Activated CD8-positive, alpha-beta memory T cell treated with anti-CD3 and anti-CD28 coated beads, Interleukin-2, amount 10 ng/mL, durations not matched to agents 7 days and 5 days (primary cell): ENCODE measurements around the gene CSTB. TPM values are rescaled to one million over a fixed set of nuclear protein-coding genes. Genes with fewer than 3 reads are reported as not detected.

ENCODE experiments used
- ATAC-seq: fragments of 150-1000 bp; cut with Tn5 transposase; one replicate; pipeline ENCODE4 v1.10.0; 2021; ENCODE audit warnings: moderate library complexity
- CTCF ChIA-PET: fragments of 350-600 bp; sonication (Branson Sonifier 250); formaldehyde crosslinking; loops from one replicate; lab custom pipeline; 2021; ENCODE audit warnings: antibody characterized with exemption; lab: Charles Lee
- DNase-seq: peaks from one replicate; pipeline ENCODE4 v3.0.0-alpha.2; 2020
- H3K27ac Mint-ChIP-seq: one replicate; pipeline ENCODE4 v1.8.0; 2021; ENCODE audit warnings: mild to moderate bottlenecking, mixed read lengths
- H3K27me3 Mint-ChIP-seq: one replicate; pipeline ENCODE4 v1.8.0; 2021; ENCODE audit warnings: mixed read lengths
- H3K36me3 Mint-ChIP-seq: one replicate; pipeline ENCODE4 v1.8.0; 2021; ENCODE audit warnings: mild to moderate bottlenecking, mixed read lengths
- H3K4me1 Mint-ChIP-seq: one replicate; pipeline ENCODE4 v1.8.0; 2021; ENCODE audit warnings: mixed read lengths
- H3K4me3 Mint-ChIP-seq: one replicate; pipeline ENCODE4 v1.8.0; 2021; ENCODE audit warnings: mild to moderate bottlenecking, moderate library complexity, mixed read lengths
- H3K9me3 Mint-ChIP-seq: one replicate; pipeline ENCODE4 v1.8.0; 2022; ENCODE audit warnings: low read depth, mixed read lengths
- total RNA-seq, 2 experiments: library from RNA; stranded (reverse); gene quantifications; one replicate each; pipeline ENCODE4 v1.2.3, GENCODE V29; 2021

Gene CSTB
- total RNA-seq, 2 experiments from 2014 or later, result 44.2 to 47.4 TPM

DNA sequence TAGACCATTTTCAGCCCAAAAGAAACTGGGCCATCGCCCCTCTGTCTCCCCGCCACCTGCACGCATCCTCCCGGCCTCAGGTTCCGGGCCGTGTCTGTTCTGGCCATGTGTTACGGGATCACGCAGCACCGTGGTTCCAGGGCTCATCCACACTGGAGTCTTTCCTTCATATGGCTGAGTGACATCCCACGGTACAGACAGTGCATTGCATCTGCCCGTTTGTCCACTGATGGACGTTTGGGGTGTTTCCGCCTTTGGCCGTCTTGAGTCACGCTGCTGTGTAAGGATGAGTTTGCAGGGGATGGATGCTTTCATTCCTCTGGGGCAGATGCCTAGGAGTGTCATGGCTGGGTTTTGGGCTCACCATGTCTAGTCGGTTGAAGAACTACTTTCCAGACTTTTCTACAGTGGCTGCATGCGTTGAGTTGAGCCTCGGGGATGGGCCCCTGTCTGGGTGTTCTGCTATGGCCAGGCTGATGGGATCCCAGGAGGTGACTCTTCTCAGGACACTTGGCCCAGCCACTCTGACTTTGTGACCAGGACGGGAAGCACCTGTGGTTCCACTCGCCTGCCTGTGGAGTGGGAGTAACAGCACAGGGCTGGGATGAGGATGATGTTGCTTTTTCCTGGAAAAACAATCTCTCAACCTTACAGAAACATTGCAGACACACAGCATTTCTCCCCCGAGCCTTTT lies 30.1 kb upstream of the CSTB start:
- H3K4me1 Mint-ChIP-seq, result peaks cover 5% of the 10 kb centered on the region
- CTCF ChIA-PET, result no interaction called here
- no peaks in the 10 kb centered on the region for H3K27me3 Mint-ChIP-seq
- H3K4me3 Mint-ChIP-seq, result no peak overlapping the region
- ATAC-seq, result no peak
- H3K9me3 Mint-ChIP-seq, result no peaks in the 10 kb centered on the region
- DNase-seq, result no peak
- H3K36me3 Mint-ChIP-seq, result peaks cover 8% of the 10 kb centered on the region
- H3K27ac Mint-ChIP-seq, result no peak overlapping the region

DNA sequence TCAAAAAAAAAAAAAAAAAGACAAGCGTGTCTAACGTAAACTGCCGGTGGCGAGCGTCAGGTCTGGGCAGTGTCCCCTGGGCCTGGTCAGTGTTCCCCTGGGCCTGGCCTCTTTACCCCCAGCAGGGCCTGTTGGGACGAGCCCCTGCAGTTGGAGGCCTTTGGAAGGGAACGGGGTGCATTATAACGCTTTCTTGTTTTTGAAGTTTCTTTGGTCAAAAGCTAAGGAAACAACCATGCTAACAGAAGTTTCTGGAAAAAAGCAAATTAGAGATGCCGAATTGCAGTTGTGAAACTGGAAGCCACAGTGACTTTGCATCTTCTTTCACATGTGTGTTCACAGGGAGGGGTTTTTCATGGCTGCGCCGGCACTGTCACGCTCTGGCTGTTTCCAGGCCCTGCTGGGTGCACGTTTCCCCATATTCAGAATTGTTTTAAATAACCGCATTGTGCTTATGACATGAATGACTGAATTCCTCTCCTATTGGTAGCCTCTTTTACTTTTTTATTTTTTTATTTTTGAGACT lies 29.2 kb upstream of the CSTB start:
- H3K9me3 Mint-ChIP-seq, result no peaks in the 10 kb centered on the region
- H3K36me3 Mint-ChIP-seq, result peaks cover 8% of the 10 kb centered on the region
- no peak for ATAC-seq
- DNase-seq, result no peak
- no peaks in the 10 kb centered on the region for H3K27me3 Mint-ChIP-seq
- CTCF ChIA-PET, result no interaction called here
- H3K27ac Mint-ChIP-seq, result no peak overlapping the region
- no peak overlapping the region for H3K4me3 Mint-ChIP-seq
- no peaks in the 10 kb centered on the region for H3K4me1 Mint-ChIP-seq

DNA sequence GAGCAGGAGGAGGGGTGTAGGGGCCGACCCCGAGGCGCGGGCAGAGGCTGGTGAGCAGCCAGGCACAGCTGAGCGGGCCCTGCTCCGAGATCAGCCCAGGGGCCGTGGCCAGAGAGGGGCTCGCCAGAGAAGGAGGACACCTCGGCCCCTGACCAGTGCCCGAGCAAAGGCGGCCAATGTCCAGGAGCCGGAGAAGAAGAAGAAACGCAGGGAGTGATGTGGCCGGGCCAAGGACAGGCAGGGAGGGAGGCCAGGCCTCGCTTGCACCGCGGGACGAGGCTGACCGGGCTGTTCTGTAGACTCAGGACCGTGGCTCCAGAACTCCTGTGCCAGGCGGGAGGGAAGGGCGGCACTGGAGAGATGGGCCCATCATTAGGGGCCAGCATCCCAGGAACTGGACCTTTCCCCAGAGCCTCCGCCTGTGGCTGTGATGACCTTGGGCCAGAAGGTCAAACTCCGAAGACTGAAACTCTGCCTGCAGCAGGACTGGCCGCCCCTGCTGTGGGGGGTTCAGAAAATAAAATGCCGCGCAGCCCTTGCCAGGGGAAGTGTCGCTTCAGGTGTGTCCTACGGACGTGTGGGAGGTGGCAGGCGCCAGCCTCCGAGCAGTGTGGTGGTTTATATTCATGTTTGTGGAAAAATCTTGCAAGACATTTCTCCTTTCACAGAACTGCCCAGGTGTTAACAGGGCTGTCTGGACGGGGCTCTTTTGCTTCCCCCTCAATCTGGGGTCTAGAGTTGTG lies 27.6 kb upstream of the CSTB start:
- ATAC-seq, result no peak
- Mint-ChIP-seq H3K27ac (no peak overlapping the region), H3K4me3 (no peak overlapping the region), H3K27me3 (no peaks in the 10 kb centered on the region), H3K9me3 (no peaks in the 10 kb centered on the region), H3K4me1 (no peaks in the 10 kb centered on the region), H3K36me3 (peaks cover 12% of the 10 kb centered on the region)
- no peak for DNase-seq
- CTCF ChIA-PET, result no interaction called here

DNA sequence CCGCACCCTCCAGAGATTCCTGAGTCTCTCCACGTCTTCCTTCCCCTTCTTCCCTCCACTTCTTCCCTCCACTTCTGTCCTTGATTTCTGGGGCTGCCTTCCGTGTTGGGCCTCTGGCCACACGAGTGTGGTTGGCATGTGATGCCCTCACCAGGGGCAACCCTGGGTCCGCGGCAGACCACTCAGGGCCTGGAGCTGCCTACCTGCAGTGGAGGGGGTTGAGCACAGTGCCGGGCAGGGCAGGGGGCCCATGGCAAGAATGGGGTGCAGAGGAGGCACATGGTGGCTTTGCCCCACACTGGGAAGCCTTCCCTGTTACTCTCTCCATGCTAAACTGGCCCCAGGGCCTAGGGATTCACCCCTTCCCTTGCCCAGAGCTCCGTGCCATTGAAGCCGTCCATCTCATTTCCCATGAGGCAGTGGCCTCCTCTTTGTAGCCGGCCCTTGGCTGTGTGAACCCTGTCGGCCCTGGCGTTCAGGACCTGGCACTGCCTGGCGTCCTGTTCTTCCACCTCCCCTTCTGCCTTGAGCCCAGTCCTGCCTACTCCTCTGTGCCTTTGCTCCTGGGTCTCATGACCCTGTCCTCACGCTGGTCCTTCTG lies 26.7 kb upstream of the CSTB start:
- no peak for DNase-seq

DNA sequence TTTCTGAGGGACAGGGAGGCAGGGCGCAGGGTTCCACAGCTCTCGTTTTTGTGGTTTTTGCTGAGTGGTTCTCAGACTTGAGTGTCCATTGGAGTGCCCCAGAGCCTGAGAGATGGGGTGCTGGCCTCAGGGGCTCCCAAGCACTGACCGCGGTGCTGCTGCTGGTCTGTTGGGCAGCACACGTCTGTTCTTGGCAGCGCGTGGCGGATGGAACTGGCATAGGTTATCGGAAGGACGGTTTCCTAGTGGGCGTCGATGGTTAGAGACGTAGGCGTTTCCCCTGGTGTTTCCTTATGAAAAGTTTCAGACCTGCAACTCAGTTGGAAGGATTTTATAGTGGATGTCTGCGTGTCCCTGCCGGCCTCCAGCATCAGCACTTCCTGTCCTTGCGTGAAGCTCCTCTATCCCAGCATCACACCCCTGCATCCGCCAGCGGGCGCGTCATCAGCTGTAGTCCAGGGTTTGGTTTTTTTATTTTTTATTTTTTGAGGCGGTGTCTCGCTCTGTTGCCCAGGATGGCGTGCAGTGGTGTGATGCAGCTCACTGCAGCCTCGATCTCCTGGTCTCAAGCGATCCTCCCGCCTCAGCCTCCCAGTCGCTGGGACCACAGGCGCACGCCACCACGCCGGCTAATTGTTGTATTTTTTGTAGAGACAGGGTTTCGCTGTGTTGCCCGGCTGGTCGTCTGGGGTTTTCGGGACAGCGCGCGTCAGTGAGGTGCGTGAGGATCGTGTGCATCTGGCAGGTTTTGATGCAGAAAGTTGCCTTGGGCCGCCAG lies 25.1 kb upstream of the CSTB start:
- H3K4me1 Mint-ChIP-seq, result no peaks in the 10 kb centered on the region
- H3K27ac Mint-ChIP-seq, result no peak overlapping the region
- H3K9me3 Mint-ChIP-seq, result no peaks in the 10 kb centered on the region
- DNase-seq (no peak), ATAC-seq (no peak)
- H3K36me3 Mint-ChIP-seq, result peaks cover 19% of the 10 kb centered on the region
- no peak overlapping the region for H3K4me3 Mint-ChIP-seq
- H3K27me3 Mint-ChIP-seq, result no peaks in the 10 kb centered on the region
- CTCF ChIA-PET, result no interaction called here

More for the DNA sequence above, 26.7 kb upstream of the CSTB start:
- CTCF ChIA-PET, result no interaction called here
- Mint-ChIP-seq H3K36me3 (peaks cover 19% of the 10 kb centered on the region), H3K4me1 (no peaks in the 10 kb centered on the region), H3K4me3 (no peak overlapping the region), H3K9me3 (no peaks in the 10 kb centered on the region), H3K27me3 (no peaks in the 10 kb centered on the region), H3K27ac (no peak overlapping the region)
- ATAC-seq, result no peak

DNA sequence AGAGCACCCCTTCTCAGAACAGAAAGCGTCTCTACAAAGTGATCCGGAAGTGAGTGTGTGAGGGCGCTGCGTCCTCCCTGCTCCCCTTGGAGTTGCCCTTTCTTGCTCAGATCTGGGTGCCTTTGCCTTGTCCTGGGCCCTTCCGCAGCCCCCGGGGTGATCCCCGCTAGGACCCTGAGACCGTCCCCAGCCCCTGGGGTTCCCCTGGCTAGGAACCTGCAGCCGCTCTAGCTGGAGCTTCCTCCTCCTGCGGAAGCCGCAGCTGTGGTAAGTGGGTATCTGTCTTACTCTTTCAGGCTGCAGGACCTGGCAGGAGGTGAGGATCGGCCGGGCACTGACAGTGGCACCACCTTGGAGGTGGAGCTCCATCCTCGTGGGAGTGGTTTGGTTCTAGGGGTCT lies 24.5 kb upstream of the CSTB start:
- DNase-seq (no peak), ATAC-seq (no peak)
- Mint-ChIP-seq H3K36me3 (peaks cover 21% of the 10 kb centered on the region), H3K4me1 (no peaks in the 10 kb centered on the region), H3K27me3 (no peaks in the 10 kb centered on the region), H3K27ac (no peak overlapping the region), H3K9me3 (no peaks in the 10 kb centered on the region), H3K4me3 (no peak overlapping the region)
- CTCF ChIA-PET, result no interaction called here

DNA sequence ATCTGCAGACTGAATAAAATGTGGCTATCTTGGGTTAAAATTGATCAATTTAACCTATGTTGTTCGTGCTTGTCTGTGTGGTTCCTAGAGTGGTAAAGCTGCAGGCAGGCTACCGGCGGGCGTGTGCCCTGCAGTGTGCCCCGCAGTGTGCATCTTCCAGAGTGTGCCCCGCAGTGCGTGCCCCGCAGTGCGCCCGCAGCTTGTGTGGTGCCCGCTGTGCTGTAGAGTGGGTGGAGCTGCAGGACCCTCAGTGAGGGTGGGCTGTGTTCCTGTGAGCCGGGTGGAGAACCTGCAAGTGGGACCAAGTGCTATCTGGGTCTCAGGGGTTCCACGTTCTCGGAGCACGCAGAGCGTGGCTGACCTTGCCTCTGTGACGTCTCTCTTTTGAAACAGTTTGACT lies 24.0 kb upstream of the CSTB start:
- CTCF ChIA-PET, result no interaction called here
- Mint-ChIP-seq H3K9me3 (no peaks in the 10 kb centered on the region), H3K4me3 (no peak overlapping the region), H3K4me1 (no peaks in the 10 kb centered on the region), H3K27me3 (no peaks in the 10 kb centered on the region), H3K27ac (no peak overlapping the region), H3K36me3 (peaks cover 22% of the 10 kb centered on the region)
- ATAC-seq, result no peak
- DNase-seq, result no peak

DNA sequence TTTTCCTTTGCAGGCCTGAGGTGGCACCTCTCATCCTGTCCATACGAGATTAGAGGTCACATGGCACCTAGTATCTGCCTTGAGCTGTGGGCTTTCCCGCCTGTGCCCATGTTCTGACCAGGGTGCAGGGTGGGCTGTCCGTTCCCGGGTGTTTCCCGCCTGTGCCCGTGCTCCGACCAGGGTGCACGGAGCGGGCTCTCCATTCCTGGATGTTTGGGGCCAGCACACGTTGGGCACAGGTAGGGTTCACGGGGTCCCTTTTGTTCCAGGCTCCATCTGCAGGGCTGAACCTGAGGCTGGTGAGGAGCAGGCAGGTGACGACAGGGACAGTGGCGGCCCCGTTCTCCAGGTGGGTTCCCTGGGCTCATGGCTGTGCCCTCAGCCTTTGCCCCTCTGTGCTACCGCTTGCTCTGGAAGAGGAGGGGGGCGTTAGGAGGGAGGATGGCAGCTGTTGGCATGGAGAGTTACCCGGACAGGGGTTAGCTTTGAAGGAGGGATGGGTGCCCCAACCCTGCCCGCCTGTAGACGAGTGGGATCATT lies 23.3 kb upstream of the CSTB start:
- CTCF ChIA-PET, result no interaction called here
- Mint-ChIP-seq H3K36me3 (peaks cover 24% of the 10 kb centered on the region), H3K4me1 (no peaks in the 10 kb centered on the region), H3K27ac (no peak overlapping the region), H3K27me3 (no peaks in the 10 kb centered on the region), H3K4me3 (no peak overlapping the region), H3K9me3 (no peaks in the 10 kb centered on the region)
- DNase-seq (no peak), ATAC-seq (no peak)

DNA sequence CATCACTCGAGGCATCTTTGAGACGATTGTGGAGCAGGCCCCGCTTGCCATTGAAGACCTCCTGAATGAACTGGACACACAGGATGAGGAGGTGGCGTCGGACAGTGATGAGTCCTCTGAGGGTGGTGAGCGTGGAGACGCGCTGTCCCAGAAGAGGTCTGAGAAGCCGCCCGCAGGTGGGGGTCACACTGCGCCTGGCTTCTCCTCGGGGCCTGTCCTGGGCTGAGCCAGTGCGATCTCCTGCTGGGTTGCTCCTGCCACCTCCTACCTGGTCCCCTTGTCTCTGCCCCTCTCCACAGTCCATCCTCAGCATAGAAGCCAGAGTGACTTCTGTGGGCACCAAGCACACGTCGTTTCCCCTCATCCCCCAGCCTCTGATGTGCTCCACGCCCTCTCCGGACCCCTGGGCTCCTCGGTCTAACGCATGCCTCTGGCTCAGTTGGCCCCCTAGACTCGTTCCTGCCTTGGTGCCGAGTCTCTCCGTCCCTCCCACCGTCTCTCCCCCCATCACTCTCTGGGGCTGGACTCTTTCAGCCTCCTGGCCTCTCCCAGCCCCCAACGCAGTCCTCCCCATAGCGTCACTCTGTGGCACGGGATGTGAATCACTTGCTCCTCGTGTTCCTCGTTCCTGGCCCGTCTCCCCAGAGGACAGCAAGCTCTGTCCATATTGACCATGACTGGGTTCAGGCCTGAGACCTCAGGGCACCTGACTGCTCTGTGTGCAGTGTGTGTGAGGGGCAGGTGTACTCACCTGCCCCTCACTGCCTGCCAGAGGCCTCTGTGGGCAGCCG lies 22.0 kb upstream of the CSTB start:
- H3K9me3 Mint-ChIP-seq, result no peaks in the 10 kb centered on the region
- no peak overlapping the region for H3K4me3 Mint-ChIP-seq
- H3K27me3 Mint-ChIP-seq, result no peaks in the 10 kb centered on the region
- H3K4me1 Mint-ChIP-seq, result no peaks in the 10 kb centered on the region
- ATAC-seq, result no peak
- CTCF ChIA-PET, result no interaction called here
- peaks cover 28% of the 10 kb centered on the region for H3K36me3 Mint-ChIP-seq
- no peak overlapping the region for H3K27ac Mint-ChIP-seq
- DNase-seq, result no peak

DNA sequence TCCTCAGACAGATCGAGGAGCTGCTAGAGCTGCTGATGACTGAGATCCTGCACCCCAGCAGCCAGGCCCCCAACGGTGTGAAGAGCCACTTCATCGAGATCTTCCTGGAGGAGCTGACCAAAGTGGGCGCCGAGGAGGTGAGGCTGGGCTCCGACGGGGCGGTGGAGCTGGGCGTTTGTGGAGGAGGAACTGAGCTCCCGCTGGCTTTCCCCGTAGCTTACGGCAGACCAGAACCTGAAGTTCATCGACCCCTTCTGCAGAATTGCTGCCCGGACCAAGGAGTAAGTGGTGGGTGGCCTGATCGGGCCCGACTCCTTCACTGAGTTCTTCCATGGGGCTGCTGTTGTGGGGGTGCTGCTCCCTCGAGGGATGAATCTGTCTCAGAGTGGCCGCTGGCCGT lies 21.3 kb upstream of the CSTB start:
- H3K36me3 Mint-ChIP-seq, result peaks cover 26% of the 10 kb centered on the region
- H3K27ac Mint-ChIP-seq, result no peak overlapping the region
- ATAC-seq (no peak), DNase-seq (no peak)
- H3K27me3 Mint-ChIP-seq, result no peaks in the 10 kb centered on the region
- H3K4me3 Mint-ChIP-seq, result no peak overlapping the region
- H3K9me3 Mint-ChIP-seq, result no peaks in the 10 kb centered on the region
- CTCF ChIA-PET, result no interaction called here
- H3K4me1 Mint-ChIP-seq, result peaks cover 3% of the 10 kb centered on the region

DNA sequence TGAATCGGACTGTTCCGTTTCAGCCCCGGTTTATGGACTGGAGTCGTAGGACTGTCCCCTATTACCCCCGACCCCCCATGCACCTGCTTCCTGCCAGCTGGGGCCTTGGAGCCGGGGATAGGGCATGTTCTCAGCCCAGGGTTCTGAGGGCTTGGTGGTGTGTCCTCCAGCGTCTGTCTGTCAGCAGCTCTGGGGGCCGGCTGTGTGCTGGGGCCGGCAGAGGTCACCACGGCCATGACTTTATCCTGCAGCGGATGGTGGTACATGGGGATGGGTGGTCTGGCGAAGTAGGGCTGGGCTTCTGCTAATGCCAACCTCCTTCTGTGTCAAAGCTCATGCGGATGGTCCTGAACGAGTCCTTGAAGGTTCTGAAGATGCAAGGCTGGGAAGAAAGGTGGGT lies 18.7 kb upstream of the CSTB start:
- H3K4me1 Mint-ChIP-seq, result peaks cover 24% of the 10 kb centered on the region
- DNase-seq (no peak), ATAC-seq (no peak)
- H3K27me3 Mint-ChIP-seq, result no peaks in the 10 kb centered on the region
- no peak overlapping the region for H3K27ac Mint-ChIP-seq
- peaks cover 29% of the 10 kb centered on the region for H3K36me3 Mint-ChIP-seq
- no peaks in the 10 kb centered on the region for H3K9me3 Mint-ChIP-seq
- CTCF ChIA-PET, result interaction anchor here (1.4 kb wide), 1 partner anchor 145 kb away, joined by 3 read pairs; no protein-coding TSS in a partner anchor
- no peak overlapping the region for H3K4me3 Mint-ChIP-seq

DNA sequence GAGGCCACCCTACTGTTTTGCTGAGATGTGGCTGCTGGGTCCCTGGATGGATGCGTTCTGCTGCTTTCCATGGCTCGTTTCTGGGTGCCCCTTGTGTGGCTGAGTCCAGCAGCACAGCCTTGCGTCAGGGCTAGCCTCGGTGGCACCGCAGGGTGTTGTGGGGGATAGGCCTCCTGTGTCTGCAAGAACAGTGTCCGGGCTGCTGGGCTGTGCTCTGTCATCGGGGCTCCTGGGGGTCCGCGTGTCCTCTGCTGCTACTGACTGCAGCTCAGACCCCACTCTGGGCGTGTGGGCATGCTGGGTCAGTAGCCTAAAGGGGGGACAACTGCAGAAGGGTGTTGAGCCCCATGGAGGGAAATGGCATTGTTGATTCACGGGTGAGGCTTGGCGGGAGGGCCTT lies 18.2 kb upstream of the CSTB start:
- no peaks in the 10 kb centered on the region for H3K27me3 Mint-ChIP-seq
- H3K4me3 Mint-ChIP-seq, result no peak overlapping the region
- ATAC-seq (no peak), DNase-seq (no peak)
- peaks cover 25% of the 10 kb centered on the region for H3K4me1 Mint-ChIP-seq
- no peak overlapping the region for H3K27ac Mint-ChIP-seq
- H3K9me3 Mint-ChIP-seq, result no peaks in the 10 kb centered on the region
- H3K36me3 Mint-ChIP-seq, result peaks cover 29% of the 10 kb centered on the region
- CTCF ChIA-PET, result interaction anchor here (1.4 kb wide), 1 partner anchor 145 kb away, joined by 3 read pairs; no protein-coding TSS in a partner anchor
